Measurements from ENCODE around the gene TCF4.
A peak's percentile ranks its signal among the peaks of the same experiment; 100 is the strongest.

TCF4 gene

GRCh38 chr18:55440988-55441387 is 147.0 kb downstream of the TCF4 start:
- no peak for DNase-seq (ENCODE audit: low read depth)

GRCh38 chr18:55439056-55439455 is 148.9 kb downstream of the TCF4 start:
- DNase-seq (ENCODE audit: low read depth): no peak

GRCh38 chr18:55435592-55435991 is 152.4 kb downstream of the TCF4 start:
- DNase-seq (ENCODE audit: low read depth): no peak

- DNase-seq (ENCODE audit: low read depth): no peak
These were observed 154.3 kb downstream of the TCF4 start for GRCh38 chr18:55433648-55434047.

- no peak for DNase-seq (ENCODE audit: low read depth)
These were observed 154.9 kb downstream of the TCF4 start for GRCh38 chr18:55433140-55433539.

GRCh38 chr18:55432307-55433040 is 155.5 kb downstream of the TCF4 start:
- no peak for DNase-seq (ENCODE audit: low read depth)

- peak; percentile 37 for DNase-seq (ENCODE audit: low read depth)
These were observed 158.0 kb downstream of the TCF4 start for GRCh38 chr18:55430026-55430425.

GRCh38 chr18:55427951-55428350 is 160.0 kb downstream of the TCF4 start:
- DNase-seq (ENCODE audit: low read depth): no peak

GRCh38 chr18:55425698-55426097 is 162.3 kb downstream of the TCF4 start:
- no peak for DNase-seq (ENCODE audit: low read depth)

GRCh38 chr18:55422456-55423180 is 165.4 kb downstream of the TCF4 start:
- no peak for DNase-seq (ENCODE audit: low read depth)

GRCh38 chr18:55421615-55422419 is 166.2 kb downstream of the TCF4 start:
- DNase-seq (ENCODE audit: low read depth): no peak

GRCh38 chr18:55421308-55421614 is 166.7 kb downstream of the TCF4 start:
- DNase-seq (ENCODE audit: low read depth): no peak

GRCh38 chr18:55420665-55421307 is 167.2 kb downstream of the TCF4 start:
- no peak for DNase-seq (ENCODE audit: low read depth)

- no peak for DNase-seq (ENCODE audit: low read depth)
These were observed 167.9 kb downstream of the TCF4 start for GRCh38 chr18:55419947-55420664.

GRCh38 chr18:55419132-55419946 is 168.7 kb downstream of the TCF4 start:
- DNase-seq (ENCODE audit: low read depth): no peak

GRCh38 chr18:55418439-55418838 is 169.6 kb downstream of the TCF4 start:
- DNase-seq (ENCODE audit: low read depth): no peak

- DNase-seq (ENCODE audit: low read depth): no peak
These were observed 171.2 kb downstream of the TCF4 start for GRCh38 chr18:55416791-55417190.

- peak; percentile 74 for DNase-seq (ENCODE audit: low read depth)
These were observed 172.6 kb downstream of the TCF4 start for GRCh38 chr18:55415258-55415871.

GRCh38 chr18:55414475-55414874 is 173.5 kb downstream of the TCF4 start:
- no peak for DNase-seq (ENCODE audit: low read depth)

GRCh38 chr18:55413474-55413873 is 174.5 kb downstream of the TCF4 start:
- no peak for DNase-seq (ENCODE audit: low read depth)

Data from amniotic epithelial cell (primary cell).